Measurements from ENCODE around the gene PEAK1. TPM values are rescaled to one million over a fixed set of nuclear protein-coding genes. Genes with fewer than 3 reads are reported as not detected.

The PEAK1 gene
- total RNA-seq, 1 experiment from 2014 or later, result 21.2 TPM

- Histone ChIP-seq H3K14ac (ENCODE audit: insufficient read depth, low read length) (no peak overlapping the region), H3K4me2 (ENCODE audit: insufficient read depth, insufficient read length, low read length) (no peak overlapping the region), H3T11ph (ENCODE audit: low read length) (no peak overlapping the region), H3K9me3 (ENCODE audit: control insufficient read depth, low read depth, low read length) (no peaks in the 10 kb centered on the region), H4K91ac (ENCODE audit: insufficient read length, low read depth, low read length) (no peak overlapping the region), H2BK12ac (ENCODE audit: insufficient read length, low read depth, low read length) (no peak overlapping the region), H3K79me1 (ENCODE audit: insufficient read depth, low read depth, low read length, poor library complexity, severe bottlenecking) (no peaks in the 10 kb centered on the region), H3K4me1 (ENCODE audit: insufficient read depth, low read length) (no peaks in the 10 kb centered on the region), H3K4ac (ENCODE audit: low read depth, low read length) (no peak overlapping the region), H4K8ac (replicated peaks; ENCODE audit: insufficient read length, low read depth, low read length) (no peak overlapping the region), H3K18ac (ENCODE audit: insufficient read length, low read depth, low read length) (no peak overlapping the region), H4K5ac (ENCODE audit: insufficient read length, low read depth, low read length) (no peak overlapping the region), H2BK5ac (ENCODE audit: insufficient read length, low read length) (no peak overlapping the region), H2BK120ac (ENCODE audit: low read depth, low read length, poor library complexity, severe bottlenecking) (no peak overlapping the region), H3K9ac (ENCODE audit: extremely low read depth, insufficient read length, low read length) (no peak overlapping the region), H3K27ac (ENCODE audit: insufficient read length, low read depth, low read length) (no peak overlapping the region), H3K23me2 (ENCODE audit: insufficient read length, low read depth, low read length, poor library complexity, severe bottlenecking) (no peaks in the 10 kb centered on the region), H2BK15ac (ENCODE audit: low read depth, low read length) (no peak overlapping the region), H4K20me1 (ENCODE audit: control insufficient read depth, insufficient read depth, insufficient read length) (no peaks in the 10 kb centered on the region), H2AFZ (ENCODE audit: low read length) (no peak overlapping the region), H3K79me2 (ENCODE audit: insufficient read depth, low read length) (no peaks in the 10 kb centered on the region), H3K27me3 (ENCODE audit: insufficient read depth, low read length) (no peaks in the 10 kb centered on the region), H3K23ac (ENCODE audit: insufficient read length, low read depth, low read length) (no peak overlapping the region), H2AK5ac (ENCODE audit: insufficient read length, low read length) (no peak overlapping the region), H3K56ac (ENCODE audit: insufficient read length, low read depth, low read length) (no peak overlapping the region), H2BK20ac (ENCODE audit: low read depth, low read length, poor library complexity, severe bottlenecking) (no peak overlapping the region)
- no peaks in the 10 kb centered on the region for H3K4me1 Mint-ChIP-seq
- no CpG with 5 or more reads among the region's 2 CpGs for WGBS (ENCODE audit: extremely low coverage, insufficient read length, low lambda C conversion rate)
- DNase-seq, result no peak
- H3K27me3 Mint-ChIP-seq (ENCODE audit: low read depth), result no peaks in the 10 kb centered on the region; the same call in 1 of the 2 replicates
- H3K27ac Mint-ChIP-seq, result no peak overlapping the region
- H3K4me3 Mint-ChIP-seq, result no peak overlapping the region
- TF ChIP-seq CTCF (conservative IDR thresholded peaks at IDR 0.05), result no peak
- H3K9me3 Mint-ChIP-seq, result peaks cover 28 to 38% of the 10 kb centered on the region in 2 experiments
- H3K36me3 Mint-ChIP-seq (ENCODE audit: insufficient read depth in 1 of 3, low read depth in 3 of 3), result peaks cover 50 to 63% (median 52%) of the 10 kb centered on the region in 3 experiments
Observed at GRCh38 chr15:77138167-77138522, 281.8 kb downstream of the PEAK1 start.

Measured in H9 (cell line).